ENCODE data around the gene MS4A7.
A peak's percentile ranks its signal among the peaks of the same experiment; 100 is the strongest.
"Not testable (repeated sequence)": the region's sequence is repeated elsewhere in the genome, so short reads cannot be mapped to it uniquely, and the experiment has no call there.

The MS4A7 gene, protein sequence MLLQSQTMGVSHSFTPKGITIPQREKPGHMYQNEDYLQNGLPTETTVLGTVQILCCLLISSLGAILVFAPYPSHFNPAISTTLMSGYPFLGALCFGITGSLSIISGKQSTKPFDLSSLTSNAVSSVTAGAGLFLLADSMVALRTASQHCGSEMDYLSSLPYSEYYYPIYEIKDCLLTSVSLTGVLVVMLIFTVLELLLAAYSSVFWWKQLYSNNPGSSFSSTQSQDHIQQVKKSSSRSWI

DNA sequence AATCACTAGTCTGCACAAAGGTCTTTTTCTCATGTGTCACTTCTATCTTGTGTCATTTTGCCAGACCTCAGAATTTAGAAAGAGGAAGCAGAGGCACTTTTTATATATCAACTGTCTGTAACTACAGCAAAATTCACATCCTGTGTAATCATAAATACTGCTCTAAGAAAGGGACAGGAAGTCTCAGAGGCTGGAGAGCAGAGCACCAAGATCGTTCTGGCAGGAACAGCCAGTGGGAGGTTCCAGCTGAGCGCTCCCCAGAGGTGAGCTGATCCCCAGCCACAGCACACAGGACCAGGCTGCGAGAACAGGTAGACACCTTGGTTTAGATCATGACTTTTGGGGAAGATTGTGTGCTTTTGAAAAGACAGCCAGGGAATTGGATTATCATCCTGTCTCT lies at the start of gene MS4A7:
MS4A7 (plus strand) TSS at position 179 of the 400 bp plus-strand sequence. CDS start 4,610 bp downstream, outside the sequence.
- DNase-seq: no peak

DNA sequence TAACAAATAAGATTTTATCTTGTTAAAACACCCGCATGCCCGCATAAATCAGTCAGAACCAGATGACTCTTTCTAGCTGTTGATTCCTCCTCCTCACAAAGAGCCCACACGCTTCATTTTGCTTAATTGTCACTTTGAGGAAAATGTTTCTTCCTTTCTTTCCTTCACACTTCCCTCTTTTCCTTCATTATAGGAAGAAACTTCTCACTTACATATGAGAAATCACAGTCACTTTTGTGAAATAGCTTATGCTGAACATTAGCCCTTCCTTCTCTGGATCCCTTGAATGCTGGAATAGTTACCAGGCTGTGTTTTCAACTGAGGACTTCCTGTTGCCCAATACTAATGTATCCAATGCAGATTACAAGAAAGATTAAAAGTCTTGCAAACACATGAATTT lies 45.5 kb upstream of the MS4A7 start:
- DNase-seq: no peak

DNA sequence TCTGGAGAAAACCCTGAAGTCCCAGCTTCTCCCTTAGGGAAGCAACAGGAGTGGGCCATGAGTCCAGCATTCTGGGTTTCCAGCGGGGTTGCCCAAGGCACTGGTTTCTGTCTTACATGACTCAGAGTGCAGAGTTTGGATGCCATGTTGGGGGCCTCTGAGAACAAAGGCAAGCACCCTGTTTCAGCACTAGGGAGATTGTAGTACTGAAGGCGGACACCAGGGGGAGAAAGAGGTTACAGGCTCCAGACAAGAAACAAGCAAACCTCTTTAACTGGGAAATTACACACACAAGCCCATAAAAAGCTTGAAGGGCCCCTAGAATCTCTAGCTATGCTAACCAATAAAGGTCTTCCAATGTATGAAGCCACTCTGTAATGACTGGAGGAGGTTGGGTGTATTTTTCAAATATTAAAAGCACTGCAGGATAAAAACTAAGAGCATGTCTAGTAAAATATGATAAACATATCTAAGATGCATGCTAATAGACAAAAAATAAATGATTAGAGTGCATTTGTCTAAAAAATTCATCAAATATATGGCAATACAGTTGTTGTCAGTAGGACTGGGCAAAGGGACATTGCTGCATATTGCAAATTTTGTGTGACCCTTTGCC lies 44.2 kb upstream of the MS4A7 start:
- DNase-seq: peak; percentile 54

DNA sequence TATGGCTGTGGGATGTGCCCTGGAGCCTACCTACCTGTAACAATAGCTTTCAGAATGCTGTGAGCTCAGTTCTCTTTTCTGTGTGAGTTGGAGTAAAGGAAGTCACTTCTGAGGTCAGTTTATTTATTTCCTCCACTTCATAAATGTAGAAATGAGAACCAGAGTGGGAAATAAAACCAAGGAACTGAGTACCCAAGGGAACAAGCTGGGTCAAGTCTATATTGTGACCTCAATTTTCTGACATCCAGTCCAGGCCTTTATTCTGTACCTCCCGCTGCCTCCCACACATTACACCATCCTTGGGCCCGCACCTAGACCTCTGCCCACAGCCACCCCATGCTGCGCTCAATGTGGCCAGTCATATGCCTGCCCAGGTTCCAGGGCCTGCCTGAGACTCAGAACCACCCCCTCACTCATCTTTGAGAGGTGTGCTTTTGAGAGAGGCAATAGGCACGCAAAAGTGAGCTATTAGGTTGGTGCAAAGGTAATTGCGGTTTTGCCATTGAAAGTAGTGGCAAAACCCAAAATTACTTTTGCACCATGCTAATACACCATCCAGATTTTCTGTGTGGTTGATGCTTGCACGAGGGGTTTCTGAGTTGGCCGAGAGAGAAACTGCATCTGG lies 41.5 kb upstream of the MS4A7 start:
- DNase-seq: no peak

DNA sequence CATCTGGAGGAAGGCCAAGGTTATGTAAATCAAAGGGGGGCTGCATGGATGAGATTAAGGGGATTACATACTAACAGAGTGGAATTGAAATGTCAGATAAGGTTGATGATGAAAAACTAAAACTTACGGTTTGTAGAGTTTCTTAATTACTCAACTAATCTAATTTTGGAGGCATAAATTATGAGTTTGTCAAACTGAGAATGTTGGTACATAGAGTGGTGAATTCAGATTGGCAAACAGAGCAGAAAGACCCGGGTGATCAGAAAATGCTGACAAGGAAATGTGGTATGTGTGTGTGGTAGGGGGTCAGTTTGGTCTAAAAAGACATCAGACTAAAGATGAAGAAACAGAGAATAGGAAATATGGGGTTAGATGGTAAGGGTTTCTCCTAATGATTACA lies 40.3 kb upstream of the MS4A7 start:
- no peak for DNase-seq

DNA sequence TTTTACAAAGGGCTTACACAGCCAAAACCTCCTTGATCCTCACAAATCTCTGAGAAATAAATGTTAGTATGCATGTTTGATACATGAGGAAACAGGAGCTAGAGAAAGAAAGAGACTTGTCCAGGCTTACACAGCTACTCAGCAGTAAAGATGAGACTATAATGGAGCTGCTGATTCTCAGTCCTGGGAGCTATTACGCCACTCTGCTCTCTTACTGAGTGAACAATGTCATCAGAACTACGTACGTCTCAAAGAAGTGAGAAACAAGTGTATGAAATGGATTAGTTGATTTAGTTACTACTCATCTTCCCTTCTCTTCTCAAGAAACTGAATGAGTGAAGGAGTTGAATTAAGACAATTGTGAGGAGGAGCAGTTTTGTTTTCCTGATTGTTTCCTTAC lies 39.0 kb upstream of the MS4A7 start:
- DNase-seq: no peak

DNA sequence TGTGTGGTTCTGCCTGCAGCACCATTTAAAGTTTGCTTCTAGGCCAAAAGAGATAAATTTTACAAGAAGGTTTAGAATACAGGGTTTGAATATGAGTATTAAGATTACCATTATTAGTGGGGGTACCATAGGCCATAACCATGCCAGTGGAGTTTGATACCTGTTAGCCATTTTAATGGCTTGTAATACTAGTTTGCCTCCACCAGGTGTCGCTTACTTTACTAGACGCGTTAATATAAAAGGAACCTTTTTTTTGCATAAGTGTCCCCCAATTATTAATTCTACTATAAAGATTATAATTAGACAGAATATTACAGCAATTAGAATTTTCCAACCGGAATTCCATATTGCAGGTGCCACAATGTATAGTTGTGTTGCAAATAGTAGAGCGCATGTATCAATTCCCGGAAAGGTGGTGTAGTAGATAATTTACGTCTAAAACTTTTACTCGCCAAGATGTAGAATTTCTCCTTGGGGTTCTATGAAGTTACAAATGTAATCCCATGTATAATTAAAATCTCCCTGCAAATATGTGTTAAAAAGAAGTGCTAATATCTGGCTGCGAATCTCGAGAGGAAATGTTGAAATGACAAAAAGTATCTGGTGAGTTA lies 35.1 kb upstream of the MS4A7 start:
- DNase-seq: no peak

DNA sequence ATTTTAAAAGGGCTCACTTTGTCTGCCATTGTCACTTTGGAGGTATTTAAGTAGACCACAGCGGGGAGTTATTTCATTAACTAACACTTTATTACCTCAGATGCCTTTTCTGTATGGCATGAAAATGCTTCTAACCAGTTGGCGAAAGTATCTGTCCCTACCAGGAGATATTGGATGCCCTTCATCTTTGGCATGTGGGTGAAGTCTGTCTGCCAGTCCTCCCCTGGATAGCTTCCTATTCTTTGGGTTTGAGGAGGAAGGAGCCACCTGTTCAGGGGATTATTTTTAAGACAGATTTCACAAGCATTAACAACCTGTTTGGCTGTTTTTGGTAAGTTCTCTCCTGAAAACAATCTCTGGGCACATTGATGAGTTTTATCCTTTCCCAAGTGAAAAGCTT lies 34.2 kb upstream of the MS4A7 start:
- no peak for DNase-seq

DNA sequence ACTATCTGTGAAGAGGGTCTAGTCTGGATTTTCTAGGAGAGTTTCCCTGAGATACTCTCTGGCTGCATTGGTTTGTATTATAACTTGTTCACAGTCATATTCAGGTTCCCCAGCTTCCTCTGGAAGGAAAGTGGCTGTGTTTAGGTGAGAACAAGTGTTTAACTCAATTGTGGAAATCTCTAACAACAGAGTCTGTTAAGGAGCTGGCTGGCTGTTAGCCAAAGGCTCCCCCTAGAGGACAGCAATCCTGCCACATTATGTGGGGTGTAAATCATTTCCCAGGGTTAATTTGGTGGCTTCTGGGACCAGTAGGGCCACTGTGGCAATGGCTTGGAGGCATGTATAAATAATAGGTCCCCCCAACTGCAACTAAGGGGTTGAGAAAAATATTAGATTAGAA lies 32.8 kb upstream of the MS4A7 start:
- DNase-seq: no peak

DNA sequence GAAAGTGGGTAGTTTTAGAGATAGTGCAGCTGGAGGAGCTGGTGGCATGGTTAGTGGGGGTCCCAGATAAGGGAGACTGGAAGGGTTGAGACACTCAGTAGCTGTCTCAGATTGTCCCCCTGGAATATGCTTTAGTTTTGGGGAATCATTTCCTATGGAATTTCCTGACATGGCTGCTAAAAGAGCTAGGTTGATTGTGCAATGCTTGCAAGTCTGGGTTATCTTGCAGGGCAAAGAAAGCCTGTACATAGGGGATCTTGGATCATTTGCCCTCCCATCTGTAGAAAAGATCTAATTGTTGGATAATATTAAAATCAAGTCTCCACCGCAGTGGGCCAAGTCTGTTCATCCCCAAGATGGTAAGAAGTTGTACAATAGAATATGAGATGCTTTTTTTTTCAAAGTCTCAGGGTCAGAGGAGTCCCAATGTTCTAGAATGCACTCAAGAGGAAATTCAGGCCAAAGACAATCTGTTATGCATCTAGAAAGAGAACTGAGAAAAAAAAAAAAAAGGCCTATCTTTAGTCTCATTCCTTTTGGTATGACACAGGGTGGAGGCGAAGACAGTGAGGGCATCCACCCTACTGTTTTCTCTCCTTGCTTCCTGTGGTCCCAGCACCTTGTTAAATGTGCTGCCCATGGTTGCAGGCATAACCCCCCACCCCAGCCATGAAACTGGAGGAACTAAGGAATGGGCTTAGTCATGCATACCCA lies 31.1 kb upstream of the MS4A7 start:
- no peak for DNase-seq

DNA sequence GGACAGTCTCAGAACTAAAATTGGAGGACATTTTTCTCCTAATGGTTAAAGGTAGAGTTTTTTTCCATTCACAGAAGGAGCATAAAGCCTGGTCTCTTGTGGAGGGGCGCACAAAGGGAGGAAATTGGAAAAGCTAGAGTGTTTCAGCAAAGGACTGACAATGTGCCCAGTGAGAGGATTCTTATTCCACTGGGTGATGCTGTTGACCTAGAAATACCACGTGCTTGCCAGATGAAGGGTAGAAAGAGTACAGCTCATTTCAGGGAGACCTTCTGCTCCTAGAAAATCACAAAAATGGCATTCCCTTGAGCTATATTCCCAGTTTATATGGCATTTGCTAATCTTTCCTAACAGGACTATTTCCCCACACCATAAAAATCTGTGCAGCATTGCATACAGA lies 30.2 kb upstream of the MS4A7 start:
- DNase-seq: no peak

DNA sequence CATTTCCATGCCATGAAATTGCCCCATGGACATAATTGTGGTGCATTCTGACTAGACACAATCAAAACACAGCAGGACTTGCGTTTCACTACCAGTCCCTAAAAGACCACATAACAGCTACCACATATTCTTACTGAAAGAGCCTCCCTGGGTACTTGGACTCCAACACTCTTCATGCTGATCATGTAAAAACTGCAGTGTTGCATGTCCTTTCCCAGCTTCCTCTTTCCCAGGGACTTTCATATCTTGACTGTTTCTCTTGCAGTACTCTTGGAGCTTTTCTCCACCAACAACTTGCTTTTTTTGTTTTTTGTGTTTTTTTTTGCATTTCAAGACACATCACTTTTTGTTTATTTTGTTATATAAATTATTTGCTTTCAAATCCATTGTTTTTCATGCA lies 28.3 kb upstream of the MS4A7 start:
- DNase-seq: no peak

DNA sequence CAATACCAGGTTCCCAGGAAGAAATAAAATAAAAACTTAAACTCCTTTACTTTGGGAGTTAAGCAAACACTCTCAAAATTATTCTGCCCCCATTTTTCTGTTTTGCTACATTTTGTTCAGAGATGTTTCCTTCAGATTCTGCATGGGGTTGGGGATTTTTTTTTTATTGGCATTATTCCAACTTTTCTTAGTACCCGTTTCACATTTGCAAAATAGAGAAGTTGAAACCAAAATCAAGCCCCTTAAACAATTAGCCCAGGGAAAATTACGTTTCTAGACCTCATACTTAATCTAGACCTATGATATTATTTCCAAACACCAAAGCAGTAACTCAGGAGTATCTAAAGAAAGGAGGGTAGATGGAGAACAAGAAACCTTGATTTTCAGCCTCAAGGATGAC lies 20.6 kb upstream of the MS4A7 start:
- DNase-seq: no peak

DNA sequence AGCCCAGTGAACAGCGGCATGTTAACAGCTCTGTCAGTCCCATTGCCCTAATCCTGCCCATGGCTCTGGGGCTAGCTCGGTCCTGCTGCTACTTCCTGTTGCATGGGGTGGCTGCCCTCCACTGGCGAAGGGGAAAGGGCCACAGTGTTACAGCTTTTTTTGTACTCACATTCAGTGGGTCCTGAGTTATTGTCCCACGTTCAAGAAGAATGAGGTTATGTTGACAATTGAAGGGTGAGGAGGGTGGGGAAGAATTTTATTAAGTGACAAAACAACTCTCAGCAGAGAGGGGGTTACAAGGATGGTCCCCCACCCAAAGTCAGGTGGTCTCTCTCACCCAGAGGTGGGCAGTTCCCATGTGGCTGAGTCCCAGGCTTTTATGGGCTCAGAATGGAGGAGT lies 17.7 kb upstream of the MS4A7 start:
- no peak for DNase-seq

DNA sequence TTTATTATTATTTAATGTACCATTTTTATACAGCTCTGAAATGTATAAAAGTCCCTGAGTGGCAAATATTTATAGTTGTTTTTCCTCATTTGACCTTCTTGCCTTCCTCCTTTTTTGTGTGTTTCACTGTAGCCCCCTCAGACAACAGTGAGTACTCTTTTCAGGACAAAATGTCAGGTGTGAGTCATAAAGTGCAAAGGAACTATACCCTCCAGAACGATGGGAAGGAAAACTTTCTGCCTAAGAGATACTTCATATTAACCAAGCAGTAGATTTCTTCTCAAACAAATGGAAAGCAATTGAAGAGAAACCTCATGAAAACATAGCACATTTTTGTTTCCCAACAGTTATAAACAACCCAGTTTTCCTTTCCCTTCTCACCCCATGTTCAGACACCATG lies 16.1 kb upstream of the MS4A7 start:
- no peak for DNase-seq

DNA sequence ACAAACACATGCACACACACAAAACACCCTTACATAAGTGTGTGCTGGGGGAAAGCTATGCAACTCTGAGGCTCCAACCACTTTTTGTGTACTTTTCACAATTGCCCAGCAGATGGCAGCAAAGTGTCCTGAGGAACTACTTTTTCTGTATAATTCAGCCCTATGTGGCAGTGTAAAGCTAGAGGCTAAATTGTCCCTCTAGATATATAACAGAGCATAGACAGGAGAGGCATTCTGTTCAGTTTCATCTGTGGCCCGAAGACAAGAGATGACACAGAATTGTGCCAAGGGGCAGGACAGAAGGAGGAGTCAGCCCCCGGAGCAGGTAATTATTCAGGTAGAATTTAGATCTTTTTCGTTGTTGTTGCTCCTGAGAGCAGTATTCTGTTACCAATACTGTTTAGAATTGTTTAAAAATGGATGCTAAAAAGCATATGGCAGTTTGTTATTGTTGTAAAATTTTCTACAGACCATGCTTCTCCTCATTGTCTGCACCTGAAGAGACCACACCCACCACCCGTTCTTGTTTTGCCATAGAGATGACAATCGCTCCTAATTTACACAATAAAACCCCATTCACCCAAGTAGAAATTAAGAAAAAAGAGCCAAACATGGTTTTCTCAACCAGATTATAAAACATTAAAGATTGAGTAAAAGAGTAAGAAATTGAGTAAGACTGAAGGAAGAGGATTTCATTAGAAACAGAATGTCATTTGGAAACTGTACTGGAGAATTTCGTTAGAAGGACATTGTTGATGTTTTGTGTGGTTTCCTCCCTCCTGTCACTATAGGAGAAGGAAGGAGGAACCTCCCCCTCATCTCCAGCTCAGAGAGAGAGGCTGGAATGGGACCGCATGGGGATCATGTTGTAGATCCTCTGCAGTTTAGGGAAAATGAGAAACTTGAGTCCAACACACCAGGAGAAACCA lies 14.5 kb upstream of the MS4A7 start:
- DNase-seq: peak; percentile 48

DNA sequence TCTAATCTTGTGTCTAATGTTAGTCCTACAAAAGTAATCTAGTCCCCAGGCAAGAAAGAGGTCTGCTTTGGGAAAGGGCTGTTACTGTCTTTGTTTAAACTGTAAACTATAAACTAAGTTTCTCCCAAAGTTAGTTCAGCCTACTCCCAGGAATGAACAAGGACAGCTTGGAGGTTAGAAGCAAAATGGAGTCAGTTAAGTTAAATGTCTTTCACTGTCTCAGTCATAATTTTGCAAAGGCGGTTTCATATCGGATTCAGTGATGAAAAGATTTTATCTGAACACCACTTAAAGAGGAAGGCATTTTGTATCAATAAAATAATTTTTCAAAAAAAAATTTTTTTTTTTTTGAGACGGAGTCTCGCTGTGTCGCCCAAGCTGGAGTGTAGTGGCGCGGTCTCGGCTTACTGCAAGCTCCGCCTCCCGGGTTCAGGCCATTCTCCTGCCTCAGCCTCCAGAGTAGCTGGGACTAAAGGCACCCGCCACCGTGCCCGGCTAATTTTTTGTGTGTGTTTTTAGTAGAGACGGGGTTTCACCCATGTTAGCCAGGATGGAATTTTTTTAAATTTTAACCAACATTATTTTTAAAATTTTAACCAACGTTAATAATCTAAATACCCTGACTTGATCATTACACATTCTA lies 11.9 kb upstream of the MS4A7 start:
- DNase-seq: not testable (repeated sequence)

DNA sequence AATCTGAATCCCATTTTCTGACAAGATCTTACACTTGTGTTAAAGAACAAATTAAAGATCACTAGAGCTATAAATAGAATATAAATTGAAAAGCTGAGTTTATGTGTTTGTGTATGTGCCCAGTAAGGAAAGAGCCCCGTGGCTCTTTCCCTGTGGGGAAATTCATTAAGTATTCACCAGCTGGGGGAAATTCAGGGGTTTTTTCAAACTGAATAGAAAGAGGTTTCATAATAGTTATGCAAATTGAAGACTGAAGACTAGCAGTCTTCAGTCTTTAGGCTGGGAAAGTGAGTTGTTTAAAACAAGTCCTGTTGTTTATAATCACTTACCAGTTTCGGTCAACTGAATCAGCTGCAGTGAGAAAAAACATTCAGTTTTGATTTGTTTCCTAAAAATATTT lies 11.3 kb upstream of the MS4A7 start:
- no peak for DNase-seq

DNA sequence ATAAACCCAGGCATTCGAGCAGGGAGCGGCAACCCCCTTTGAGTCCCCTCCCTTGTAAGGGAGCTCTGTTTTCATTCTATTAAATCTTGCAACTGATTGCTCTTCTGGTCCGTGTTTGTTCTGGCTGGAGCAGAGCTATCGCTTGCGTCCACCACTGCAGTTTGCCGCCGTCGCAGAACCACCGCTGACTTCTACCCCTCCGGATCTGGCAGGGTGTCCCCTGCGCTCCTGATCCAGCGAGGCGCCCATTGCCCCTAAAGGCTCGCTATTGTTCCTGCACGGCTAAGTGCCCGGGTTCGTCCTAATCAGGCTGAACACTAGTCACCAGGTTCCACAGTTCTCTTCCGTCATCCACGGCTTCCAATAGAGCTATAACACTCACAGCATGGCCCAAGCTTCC lies 10.4 kb upstream of the MS4A7 start:
- no peak for DNase-seq

DNA sequence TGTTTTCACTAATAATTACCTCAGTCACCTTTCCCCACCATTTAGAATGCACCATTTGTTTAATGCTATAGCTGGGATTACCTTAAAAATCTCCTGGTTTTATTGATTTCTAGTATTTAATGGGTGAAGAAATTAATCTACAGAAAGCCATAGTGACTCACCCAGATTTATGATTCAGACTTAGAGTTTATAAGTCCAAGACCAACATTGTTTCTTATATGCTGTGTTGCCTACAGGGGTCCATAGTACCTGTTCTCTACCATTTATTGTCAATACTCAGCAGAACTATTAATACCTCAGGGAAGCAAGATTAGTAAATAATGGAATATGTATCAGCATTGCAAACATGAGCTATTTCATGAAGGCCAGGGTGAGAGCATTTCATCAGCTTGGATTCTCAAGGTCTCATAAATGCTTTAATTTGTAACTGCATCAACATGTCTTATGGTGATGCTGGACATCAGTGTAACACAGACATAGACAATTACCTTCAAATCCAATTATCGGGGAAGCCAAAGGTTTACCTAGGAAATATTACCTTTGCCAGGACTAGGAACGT lies 8.0 kb upstream of the MS4A7 start:
- no peak for DNase-seq

DNA sequence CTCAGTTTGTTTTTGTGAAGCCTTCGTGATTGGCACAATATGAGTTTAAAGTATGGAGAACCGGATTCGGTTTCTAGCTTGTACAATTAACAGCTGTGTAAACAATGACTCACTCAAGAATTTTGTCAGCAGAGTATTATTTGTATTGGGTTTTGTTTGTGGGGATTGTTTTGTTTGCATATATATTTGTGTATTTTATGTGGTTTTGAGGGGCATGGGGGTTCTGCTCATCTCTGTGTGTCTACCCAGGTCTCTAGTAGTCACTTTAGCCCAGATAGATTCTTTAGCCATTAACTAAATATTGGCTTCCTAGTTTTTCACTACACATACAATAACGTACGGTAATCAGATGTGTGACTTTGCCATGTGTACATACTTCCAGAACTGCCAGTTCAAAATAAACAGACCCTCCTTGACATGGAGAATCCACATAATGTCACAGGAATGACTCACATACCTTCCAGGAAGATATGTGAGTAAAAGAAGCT lies 7.5 kb upstream of the MS4A7 start:
- no peak for DNase-seq

All from CD4-positive, alpha-beta T cell treated with Interleukin-6 for 4 hours (primary cell).